CD4-positive, alpha-beta T cell treated with Interferon gamma for 1 hour (primary cell): Measurements from ENCODE around the gene ZNF613.
"Not testable (repeated sequence)": the region's sequence is repeated elsewhere in the genome, so short reads cannot be mapped to it uniquely, and the experiment has no call there.

Source experiments
- DNase-seq: peaks from one replicate; pipeline ENCODE4 v3.0.0-alpha.2; 2020

ZNF613 gene

DNA sequence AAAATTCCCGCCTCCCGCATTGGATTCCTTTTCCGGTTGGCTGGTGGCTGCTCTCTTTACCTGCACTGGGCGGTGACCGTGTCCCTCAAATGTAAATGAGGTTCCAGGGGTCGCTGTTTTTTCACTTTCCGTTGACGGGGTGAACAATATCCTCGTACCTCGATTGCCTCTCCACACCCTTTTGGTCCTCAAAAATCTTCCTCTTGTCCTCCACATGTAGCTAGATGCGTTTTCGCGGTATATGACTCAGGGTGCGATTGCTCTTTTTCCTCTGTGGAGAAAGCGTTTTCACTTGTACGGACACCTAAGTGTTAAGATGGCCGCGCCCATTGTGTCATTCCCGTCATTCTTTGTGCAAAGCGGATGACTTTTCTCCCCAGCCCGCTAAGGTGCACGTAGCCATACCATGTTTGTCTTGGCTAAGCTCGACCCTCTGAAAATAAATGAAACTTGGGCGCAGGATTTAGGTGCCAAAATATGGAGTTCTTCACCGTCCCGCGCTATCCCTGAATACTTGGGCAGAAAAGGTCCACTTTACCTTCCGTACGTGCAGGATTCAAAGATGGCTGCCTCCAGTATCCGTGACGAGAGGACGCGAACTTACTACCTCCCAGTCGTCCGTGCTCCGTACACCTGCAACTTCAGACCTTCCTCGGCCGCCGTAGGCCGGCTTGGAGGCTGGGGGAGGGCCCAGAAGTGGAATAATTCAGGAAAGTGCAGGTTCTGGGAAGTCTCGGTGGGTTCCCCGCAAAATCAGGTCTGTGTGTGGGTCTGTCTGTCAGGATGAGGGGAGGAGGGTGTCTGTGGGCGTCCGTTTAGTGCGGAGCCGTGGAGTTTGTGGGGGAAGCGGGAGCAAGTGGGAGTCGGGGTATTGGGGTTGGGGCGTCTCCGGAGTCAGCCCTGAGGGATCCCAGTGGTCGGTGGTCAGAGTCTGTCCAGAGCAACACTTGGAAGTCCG lies at the start of gene ZNF613:
Gene ZNF613 (plus strand): TSS at position 689 of the 958 bp plus-strand sequence. CDS start 8,749 bp downstream, outside the sequence.
- peak; percentile 80 for DNase-seq

DNA sequence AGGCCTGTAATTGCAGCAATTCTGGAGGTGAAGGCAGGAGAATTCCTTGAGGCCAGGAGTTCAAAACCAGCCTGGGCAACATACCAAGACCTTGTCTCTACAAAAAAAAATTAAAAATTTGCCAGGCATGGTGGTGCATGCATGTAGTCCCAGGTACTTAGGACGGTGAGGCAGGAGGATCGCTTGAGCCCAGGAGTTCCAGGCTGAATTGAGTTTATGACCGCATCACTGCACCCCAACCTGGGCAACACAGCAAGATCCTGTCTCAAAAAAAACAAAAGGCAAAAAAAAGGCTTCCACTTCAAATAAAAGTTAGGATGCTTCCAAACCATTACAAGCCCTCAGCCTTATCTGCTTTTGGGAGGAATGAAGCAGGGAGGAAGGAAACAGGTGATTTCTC lies 44.8 kb upstream of the ZNF613 start:
- no peak for DNase-seq

DNA sequence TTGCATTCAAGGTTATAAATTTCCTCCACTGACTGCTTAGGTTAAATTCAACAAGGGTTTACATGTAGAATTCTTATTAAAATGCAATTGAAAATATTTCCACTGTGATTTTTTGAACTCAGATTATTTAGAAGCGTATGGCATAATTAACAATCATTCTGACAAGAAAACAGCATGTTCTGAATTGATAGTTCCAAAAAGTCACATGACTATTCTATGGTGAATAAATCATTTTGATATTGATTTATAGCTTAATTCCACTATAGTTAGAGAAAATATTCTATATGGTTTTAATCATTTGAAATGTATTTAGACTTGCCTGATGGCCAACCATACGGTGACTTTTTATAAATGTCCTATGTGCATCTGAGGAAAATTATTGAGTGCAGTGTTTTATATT lies 42.6 kb upstream of the ZNF613 start:
- DNase-seq: no peak

GRCh38 chr19:51887522-51888498 lies 39.5 kb upstream of the ZNF613 start, which contains the start of gene ZNF577:
TSS of gene ZNF577 (minus strand) at chr19:51887951. CDS start at chr19:51880382, 7,569 bp downstream.
- DNase-seq: peak; percentile 75

- DNase-seq: no peak
Observed at GRCh38 chr19:51889934-51890333, 37.3 kb upstream of the ZNF613 start.

DNA sequence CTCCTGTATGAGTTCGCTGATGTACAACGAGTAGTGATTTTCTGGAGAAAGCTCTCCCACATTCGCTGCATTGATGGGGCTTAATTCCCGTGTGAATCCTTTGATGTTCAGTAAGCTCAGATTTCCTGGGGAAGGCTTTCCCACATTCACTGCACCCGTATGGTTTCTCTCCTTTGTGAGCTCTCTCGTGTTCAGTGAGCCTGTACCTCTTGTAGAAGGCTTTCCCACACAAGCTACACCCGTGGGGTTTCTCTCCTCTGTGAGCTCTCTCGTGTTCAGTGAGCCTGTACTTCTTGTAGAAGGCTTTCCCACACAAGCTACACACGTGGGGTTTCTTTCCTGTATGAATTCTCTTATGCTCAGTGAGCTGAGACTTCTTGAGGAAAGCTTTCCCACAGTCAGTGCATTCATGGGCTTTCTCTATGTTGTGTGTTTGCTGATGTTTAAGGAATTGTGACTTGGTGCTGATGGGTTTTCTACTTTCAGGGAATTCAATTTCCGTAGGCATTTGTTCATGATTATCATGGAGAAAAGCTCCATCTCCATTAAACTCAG lies 36.0 kb upstream of the ZNF613 start:
- no peak for DNase-seq

GRCh38 chr19:51901860-51902259 lies 25.4 kb upstream of the ZNF613 start:
- no peak for DNase-seq

DNA sequence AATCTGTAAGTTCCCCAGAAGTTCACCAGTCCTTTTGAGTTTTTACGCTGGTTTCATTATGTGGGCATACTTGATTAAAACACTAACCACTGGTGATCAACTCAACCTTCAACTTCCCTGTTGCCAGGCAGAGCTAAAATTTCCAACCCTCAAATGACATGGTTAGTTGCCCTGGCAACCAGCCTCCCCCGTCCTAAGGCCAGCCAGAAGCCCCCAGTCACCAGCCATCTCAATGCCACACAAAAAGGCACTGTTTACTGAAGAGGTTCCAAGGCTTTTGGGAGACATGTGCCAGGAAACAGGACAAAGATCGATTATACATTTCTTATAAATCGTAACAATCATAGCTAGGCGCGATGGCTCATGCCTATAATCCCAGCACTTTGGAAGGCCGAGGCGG lies 24.1 kb upstream of the ZNF613 start:
- DNase-seq: no peak

GRCh38 chr19:51904331-51905165 lies 22.7 kb upstream of the ZNF613 start, which contains the start of gene ZNF649:
TSS of gene ZNF649 (minus strand) at chr19:51905017. CDS start at chr19:51900107, 4,910 bp downstream.
- DNase-seq: peak; percentile 79

DNA sequence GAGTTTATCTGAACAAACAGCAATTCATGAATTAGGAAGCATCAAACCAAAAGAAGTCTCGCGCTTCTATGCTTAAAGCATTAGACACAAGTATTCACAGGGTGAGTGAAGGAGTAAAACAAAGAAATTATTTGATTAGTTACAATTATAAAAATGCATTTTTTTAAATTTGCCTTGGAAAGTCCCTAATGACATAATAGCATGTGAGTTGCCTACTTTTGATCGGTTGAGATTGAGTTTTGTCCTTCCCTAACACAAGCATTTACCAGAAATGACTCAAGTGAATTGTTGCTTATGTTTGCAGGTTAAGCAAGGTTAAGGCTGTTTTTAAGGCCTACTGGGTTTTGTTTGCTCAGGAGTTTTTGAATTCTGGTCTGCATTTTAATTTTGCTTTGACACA lies 22.1 kb upstream of the ZNF613 start:
- DNase-seq: no peak

GRCh38 chr19:51905639-51906038 lies 21.6 kb upstream of the ZNF613 start:
- DNase-seq: not testable (repeated sequence)

DNA sequence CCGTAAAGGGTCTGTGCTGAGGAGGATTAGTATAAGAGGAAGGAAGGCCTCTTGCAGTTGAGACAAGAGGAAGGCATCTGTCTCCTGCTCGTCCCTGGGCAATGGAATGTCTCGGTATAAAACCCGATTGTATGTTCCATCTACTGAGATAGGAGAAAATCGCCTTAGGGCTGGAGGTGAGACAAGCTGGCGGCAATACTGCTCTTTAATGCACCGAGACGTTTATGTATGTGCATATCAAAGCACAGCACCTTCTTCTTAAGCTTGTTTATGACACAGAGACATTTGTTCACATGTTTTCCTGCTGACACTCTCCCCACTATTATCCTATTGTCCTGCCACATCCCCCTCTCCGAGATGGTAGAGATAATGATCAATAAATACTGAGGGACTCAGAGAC lies 21.2 kb upstream of the ZNF613 start:
- DNase-seq: not testable (repeated sequence)

- not testable (repeated sequence) for DNase-seq
Observed at GRCh38 chr19:51907981-51908380, 19.3 kb upstream of the ZNF613 start.

DNA sequence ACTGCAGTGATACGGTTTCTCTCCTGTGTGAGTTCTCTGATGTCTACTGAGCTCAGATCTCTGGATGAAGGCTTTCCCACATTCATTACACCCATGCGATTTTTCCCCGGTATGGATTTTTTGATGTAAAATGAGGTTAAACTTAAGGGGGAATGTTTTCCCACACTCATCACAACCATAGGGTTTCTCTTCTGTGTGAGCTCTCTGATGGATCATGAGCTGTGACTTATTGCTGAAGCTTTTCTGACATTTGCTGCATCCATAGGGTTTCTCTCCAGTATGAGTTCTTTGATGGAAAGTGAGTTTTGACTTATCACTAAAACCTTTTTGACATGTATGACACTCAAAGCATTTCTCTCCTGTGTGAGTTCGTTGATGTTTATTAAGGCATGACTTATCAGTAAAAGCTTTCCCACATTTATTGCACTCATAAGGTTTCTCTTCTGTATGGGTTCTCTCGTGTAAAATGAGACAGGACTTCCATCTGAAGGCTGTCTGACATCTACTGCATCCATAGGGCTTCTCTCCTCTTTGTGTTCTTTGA lies 11.9 kb upstream of the ZNF613 start:
- no peak for DNase-seq

GRCh38 chr19:51916167-51916566 lies 11.1 kb upstream of the ZNF613 start:
- no peak for DNase-seq

- no peak for DNase-seq
Observed at GRCh38 chr19:51919606-51920005, 7.7 kb upstream of the ZNF613 start.

DNA sequence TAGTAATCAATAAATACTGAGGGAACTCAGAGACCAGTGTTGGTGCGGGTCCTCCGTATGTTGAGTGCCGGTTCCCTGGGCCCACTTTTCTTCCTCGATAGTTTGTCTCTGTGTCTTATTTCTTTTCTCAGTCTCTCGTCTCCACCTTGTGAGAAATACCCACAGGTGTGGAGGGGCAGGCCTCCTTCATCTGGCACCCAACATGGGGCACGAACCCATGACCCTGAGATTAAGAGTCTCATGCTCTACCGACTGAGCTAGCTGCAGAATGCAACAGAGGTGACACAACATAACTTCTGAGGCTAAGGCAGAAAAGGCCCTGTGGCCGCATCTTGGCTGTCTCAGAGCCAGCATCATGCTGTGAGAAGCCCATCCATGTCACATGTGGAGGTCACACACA lies 5.3 kb upstream of the ZNF613 start:
- no peak for DNase-seq

DNA sequence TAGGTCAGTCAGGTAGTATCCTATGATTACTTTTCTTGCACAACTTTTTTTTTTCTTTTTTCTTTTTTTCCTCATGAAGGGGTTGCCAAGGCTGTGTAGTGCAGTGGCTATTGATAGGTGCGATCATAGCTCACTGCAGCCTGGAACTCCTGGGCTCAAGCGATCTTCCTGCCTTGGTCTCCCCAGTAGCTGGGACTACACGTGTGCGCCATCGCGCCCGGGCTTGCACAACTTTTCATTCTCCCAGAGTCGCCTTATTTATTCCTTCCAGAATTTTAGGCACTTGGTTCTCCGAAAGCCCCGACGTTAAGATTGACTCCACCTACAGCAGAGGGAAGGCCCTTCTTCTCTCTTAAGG lies 867 bp upstream of the ZNF613 start:
- no peak for DNase-seq

DNA sequence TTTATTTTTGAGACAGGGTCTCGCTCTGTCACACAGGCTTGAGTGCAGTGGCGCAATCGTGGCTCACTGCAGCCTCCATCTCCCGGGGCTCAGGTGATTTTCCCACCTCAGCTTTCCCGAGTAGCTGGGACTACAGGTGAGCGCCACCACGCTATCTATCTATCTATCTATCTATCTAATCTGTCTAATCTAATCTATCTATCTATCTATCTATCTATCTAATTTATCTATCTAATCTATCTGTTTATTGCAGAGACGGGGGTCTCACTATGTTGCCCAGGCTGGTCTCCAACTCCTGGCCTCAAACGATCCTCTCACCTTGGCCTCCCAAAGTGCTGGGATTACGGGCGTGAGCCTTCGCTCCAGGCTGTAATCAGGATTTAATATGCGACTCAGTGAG lies 587 bp downstream of the ZNF613 start:
- DNase-seq: no peak

GRCh38 chr19:51931921-51932320 lies 4.6 kb downstream of the ZNF613 start:
- no peak for DNase-seq

DNA sequence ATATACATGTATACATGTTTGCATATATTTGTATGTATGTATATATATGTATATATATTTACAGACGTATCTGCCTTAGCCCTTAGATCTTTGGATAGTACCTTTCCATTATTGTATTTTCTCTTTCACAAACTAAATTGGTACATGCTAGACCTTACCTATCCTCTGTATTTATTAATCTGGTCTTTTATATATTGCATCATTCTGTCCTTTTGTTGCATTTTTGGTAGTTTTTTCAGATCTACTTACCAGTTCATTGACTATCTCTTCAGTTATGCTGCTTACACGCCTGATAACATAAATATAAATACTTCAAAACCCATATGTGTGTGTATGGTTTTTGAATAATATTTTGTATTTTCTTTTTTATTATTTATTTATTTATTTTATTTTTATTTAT lies 11.7 kb downstream of the ZNF613 start:
- no peak for DNase-seq
